Measurements from ENCODE around the gene NACC1. TPM values are rescaled to one million over a fixed set of nuclear protein-coding genes. Genes with fewer than 3 reads are reported as not detected.

Gene NACC1
- total RNA-seq, 1 experiment from 2014 or later: 237 TPM

GRCh38 chr19:13095393-13095784 lies 22.7 kb upstream of the NACC1 start:
- Mint-ChIP-seq H3K36me3 (no peaks in the 10 kb centered on the region), H3K27me3 (ENCODE audit: low read depth) (peaks cover 71% of the 10 kb centered on the region), H3K27ac (no peak overlapping the region), H3K4me1 (peaks cover 38% of the 10 kb centered on the region), H3K9me3 (no peaks in the 10 kb centered on the region), H3K4me3 (peak overlapping the region; percentile 89)
- peak; percentile 84 for DNase-seq (ENCODE audit: low spot score)
- CTCF ChIA-PET: interaction anchor here (0.6 to 9.2 kb wide), 23 partner anchors 9 to 248 kb away, joined by 3 to 276 read pairs (median 11); partner anchors contain the start of genes IER2, NACC1, STX10 and TRMT1
- POLR2A ChIA-PET: interaction anchor here (0.7 to 1.6 kb wide), 3 partner anchors 57 to 210 kb away, joined by 3 to 5 read pairs (median 3); no protein-coding TSS in a partner anchor
- peak; percentile 30 for ATAC-seq
- peak; percentile 30; the same call in 1 of the 2 replicates for TF ChIP-seq FOXK1 (CRISPR knock-in tag; IDR thresholded peaks at IDR 0.05)
- TF ChIP-seq MAX (CRISPR knock-in tag; IDR thresholded peaks at IDR 0.05): peak; percentile 50; the same call in 1 of the 2 replicates
- peak; percentile 60; the same call in 1 of the 2 replicates for TF ChIP-seq FOXP4 (CRISPR knock-in tag; IDR thresholded peaks at IDR 0.05)
- peak; percentile 37; the same call in 1 of the 2 replicates for TF ChIP-seq ARID4B (CRISPR knock-in tag; IDR thresholded peaks at IDR 0.05; ENCODE audit: borderline replicate concordance)
- 0 out of 2 replicates have a peak, but pooled peaks have one; percentile 40 for TF ChIP-seq ETV6 (CRISPR knock-in tag; IDR thresholded peaks at IDR 0.05)
- TF ChIP-seq ERG (CRISPR knock-in tag; IDR thresholded peaks at IDR 0.05): no peak
- TF ChIP-seq, protein P1, sequence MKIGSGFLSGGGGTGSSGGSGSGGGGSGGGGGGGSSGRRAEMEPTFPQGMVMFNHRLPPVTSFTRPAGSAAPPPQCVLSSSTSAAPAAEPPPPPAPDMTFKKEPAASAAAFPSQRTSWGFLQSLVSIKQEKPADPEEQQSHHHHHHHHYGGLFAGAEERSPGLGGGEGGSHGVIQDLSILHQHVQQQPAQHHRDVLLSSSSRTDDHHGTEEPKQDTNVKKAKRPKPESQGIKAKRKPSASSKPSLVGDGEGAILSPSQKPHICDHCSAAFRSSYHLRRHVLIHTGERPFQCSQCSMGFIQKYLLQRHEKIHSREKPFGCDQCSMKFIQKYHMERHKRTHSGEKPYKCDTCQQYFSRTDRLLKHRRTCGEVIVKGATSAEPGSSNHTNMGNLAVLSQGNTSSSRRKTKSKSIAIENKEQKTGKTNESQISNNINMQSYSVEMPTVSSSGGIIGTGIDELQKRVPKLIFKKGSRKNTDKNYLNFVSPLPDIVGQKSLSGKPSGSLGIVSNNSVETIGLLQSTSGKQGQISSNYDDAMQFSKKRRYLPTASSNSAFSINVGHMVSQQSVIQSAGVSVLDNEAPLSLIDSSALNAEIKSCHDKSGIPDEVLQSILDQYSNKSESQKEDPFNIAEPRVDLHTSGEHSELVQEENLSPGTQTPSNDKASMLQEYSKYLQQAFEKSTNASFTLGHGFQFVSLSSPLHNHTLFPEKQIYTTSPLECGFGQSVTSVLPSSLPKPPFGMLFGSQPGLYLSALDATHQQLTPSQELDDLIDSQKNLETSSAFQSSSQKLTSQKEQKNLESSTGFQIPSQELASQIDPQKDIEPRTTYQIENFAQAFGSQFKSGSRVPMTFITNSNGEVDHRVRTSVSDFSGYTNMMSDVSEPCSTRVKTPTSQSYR (CRISPR knock-in tag; IDR thresholded peaks at IDR 0.05): 0 out of 2 replicates have a peak, but pooled peaks have one; percentile 63
- no peak for TF ChIP-seq JUN (CRISPR knock-in tag; IDR thresholded peaks at IDR 0.05)
- 0 out of 2 replicates have a peak, but pooled peaks have one; percentile 44 for TF ChIP-seq ZNF232 (CRISPR knock-in tag; IDR thresholded peaks at IDR 0.05)

- Mint-ChIP-seq H3K36me3 (no peaks in the 10 kb centered on the region), H3K4me1 (peaks cover 34% of the 10 kb centered on the region), H3K9me3 (no peaks in the 10 kb centered on the region), H3K27ac (no peak overlapping the region), H3K27me3 (ENCODE audit: low read depth) (peaks cover 74% of the 10 kb centered on the region), H3K4me3 (peak overlapping the region; percentile 89)
- peak; percentile 75 for DNase-seq (ENCODE audit: low spot score)
- TF ChIP-seq NR1H2 (CRISPR knock-in tag; IDR thresholded peaks at IDR 0.05) (no peak), SMAD4 (CRISPR knock-in tag; IDR thresholded peaks at IDR 0.05) (no peak), ATF2 (CRISPR knock-in tag; IDR thresholded peaks at IDR 0.05; ENCODE audit: borderline replicate concordance, low read depth) (no peak), MAX (CRISPR knock-in tag; IDR thresholded peaks at IDR 0.05) (peak; percentile 84; the same call in 1 of the 2 replicates), FOXP1 (CRISPR knock-in tag; IDR thresholded peaks at IDR 0.05; ENCODE audit: borderline replicate concordance) (peak; percentile 39; the same call in 1 of the 2 replicates), ERG (CRISPR knock-in tag; IDR thresholded peaks at IDR 0.05) (no peak)
- TF ChIP-seq, protein P2, sequence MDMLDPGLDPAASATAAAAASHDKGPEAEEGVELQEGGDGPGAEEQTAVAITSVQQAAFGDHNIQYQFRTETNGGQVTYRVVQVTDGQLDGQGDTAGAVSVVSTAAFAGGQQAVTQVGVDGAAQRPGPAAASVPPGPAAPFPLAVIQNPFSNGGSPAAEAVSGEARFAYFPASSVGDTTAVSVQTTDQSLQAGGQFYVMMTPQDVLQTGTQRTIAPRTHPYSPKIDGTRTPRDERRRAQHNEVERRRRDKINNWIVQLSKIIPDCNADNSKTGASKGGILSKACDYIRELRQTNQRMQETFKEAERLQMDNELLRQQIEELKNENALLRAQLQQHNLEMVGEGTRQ (CRISPR knock-in tag; IDR thresholded peaks at IDR 0.05): peak; percentile 19; the same call in 1 of the 2 replicates
- ChIA-PET POLR2A (interaction anchor here (0.6 to 1.4 kb wide), 6 partner anchors 41 to 759 kb away, joined by 3 to 9 read pairs (median 3); no protein-coding TSS in a partner anchor), CTCF (interaction anchor here (0.6 to 9.2 kb wide), 22 partner anchors 8 to 285 kb away, joined by 3 to 276 read pairs (median 8); partner anchors contain the start of genes GCDH, IER2, NACC1 and STX10)
- ATAC-seq: peak; percentile 15
These were observed 21.8 kb upstream of the NACC1 start for GRCh38 chr19:13095934-13096927.
